Vagina (tissue), 2 donors: ENCODE data around the gene NUFIP1.

ENCODE experiments used
- POLR2AphosphoS5 ChIP-seq, 2 donors: sonication (generic); formaldehyde crosslinking; IDR thresholded peaks; one replicate each; pipeline ENCODE4 v1.9.0; 2017; ENCODE audit warnings: antibody characterized with exemption in 2 of 2, mild to moderate bottlenecking in 2 of 2, low read depth in 1 of 2; ENCODE audit not compliant: insufficient read depth in 1 of 2
- TF ChIP-seq, protein P1 (sequence below), 3 experiments: fragments of 450-650 bp in 2 of 3; fragments of 200-600 bp in 1 of 3; sonication (generic) in 1 of 3; IDR thresholded peaks; one replicate each; pipeline ENCODE4 v1.5.1; 2017 to 2019; ENCODE audit warnings: antibody characterized with exemption in 3 of 3, mild to moderate bottlenecking in 2 of 3, moderate library complexity in 2 of 3

DNA sequence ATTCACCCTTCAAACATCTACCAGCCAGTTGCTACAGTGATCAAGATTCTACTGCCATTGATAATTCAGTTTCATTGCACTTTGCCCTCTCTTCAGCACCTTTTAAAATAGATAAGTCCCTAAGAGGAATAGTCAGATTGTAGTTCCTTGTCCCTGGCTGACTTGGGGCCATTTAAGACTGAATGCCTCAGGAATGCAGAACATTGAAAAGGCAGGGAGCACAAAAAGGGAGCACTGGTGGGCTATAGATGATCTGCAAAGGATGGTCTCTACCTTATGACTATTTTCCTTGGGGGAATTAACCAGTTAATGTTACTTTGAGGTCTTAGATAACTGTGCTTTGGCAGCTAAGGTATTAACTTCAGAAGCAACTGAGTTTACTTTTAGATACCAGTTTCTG, 46.9 kb upstream of the NUFIP1 start:
- no peak for TF ChIP-seq POLR2AphosphoS5 (IDR thresholded peaks at IDR 0.05; ENCODE audit: insufficient read depth in 1 of 2, low read depth in 1 of 2)
- TF ChIP-seq, protein P1, sequence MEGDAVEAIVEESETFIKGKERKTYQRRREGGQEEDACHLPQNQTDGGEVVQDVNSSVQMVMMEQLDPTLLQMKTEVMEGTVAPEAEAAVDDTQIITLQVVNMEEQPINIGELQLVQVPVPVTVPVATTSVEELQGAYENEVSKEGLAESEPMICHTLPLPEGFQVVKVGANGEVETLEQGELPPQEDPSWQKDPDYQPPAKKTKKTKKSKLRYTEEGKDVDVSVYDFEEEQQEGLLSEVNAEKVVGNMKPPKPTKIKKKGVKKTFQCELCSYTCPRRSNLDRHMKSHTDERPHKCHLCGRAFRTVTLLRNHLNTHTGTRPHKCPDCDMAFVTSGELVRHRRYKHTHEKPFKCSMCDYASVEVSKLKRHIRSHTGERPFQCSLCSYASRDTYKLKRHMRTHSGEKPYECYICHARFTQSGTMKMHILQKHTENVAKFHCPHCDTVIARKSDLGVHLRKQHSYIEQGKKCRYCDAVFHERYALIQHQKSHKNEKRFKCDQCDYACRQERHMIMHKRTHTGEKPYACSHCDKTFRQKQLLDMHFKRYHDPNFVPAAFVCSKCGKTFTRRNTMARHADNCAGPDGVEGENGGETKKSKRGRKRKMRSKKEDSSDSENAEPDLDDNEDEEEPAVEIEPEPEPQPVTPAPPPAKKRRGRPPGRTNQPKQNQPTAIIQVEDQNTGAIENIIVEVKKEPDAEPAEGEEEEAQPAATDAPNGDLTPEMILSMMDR (IDR thresholded peaks at IDR 0.05): no peak
